GM12873 (cell line): ENCODE measurements around the gene NXN.

ENCODE experiments used
- TF ChIP-seq, protein P1 (sequence below): IDR thresholded peaks from 2 replicates; pipeline ENCODE4 v1.5.1; 2012; ENCODE audit warnings: low read depth, mild to moderate bottlenecking, moderate library complexity, low read length, control low read depth; ENCODE audit not compliant: insufficient read depth; ENCODE audit errors: missing control alignments

NXN gene

GRCh38 chr17:859061-859823 is 120.3 kb downstream of the NXN start:
- TF ChIP-seq, protein P1, sequence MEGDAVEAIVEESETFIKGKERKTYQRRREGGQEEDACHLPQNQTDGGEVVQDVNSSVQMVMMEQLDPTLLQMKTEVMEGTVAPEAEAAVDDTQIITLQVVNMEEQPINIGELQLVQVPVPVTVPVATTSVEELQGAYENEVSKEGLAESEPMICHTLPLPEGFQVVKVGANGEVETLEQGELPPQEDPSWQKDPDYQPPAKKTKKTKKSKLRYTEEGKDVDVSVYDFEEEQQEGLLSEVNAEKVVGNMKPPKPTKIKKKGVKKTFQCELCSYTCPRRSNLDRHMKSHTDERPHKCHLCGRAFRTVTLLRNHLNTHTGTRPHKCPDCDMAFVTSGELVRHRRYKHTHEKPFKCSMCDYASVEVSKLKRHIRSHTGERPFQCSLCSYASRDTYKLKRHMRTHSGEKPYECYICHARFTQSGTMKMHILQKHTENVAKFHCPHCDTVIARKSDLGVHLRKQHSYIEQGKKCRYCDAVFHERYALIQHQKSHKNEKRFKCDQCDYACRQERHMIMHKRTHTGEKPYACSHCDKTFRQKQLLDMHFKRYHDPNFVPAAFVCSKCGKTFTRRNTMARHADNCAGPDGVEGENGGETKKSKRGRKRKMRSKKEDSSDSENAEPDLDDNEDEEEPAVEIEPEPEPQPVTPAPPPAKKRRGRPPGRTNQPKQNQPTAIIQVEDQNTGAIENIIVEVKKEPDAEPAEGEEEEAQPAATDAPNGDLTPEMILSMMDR: no peak

DNA sequence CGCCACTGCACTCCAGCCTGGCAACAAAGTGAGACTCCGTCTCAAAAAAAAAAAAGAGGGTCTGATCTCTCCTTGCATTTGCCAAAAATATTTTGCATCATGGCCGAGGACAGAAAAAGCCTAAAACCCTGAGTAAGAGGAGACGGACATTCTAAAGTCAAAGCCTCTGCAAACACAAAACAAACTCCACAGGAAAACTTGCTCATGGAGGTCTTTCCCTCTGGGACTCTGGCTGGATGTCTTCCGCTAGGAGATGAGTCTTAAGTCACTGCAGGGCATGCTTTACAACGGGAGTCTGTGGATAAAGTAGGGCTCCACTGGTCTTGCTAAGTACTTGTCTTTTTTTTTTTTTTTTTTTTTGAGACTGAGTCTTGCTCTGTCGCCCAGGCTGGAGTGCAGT is 123.4 kb downstream of the NXN start:
- TF ChIP-seq, protein P1: no peak

DNA sequence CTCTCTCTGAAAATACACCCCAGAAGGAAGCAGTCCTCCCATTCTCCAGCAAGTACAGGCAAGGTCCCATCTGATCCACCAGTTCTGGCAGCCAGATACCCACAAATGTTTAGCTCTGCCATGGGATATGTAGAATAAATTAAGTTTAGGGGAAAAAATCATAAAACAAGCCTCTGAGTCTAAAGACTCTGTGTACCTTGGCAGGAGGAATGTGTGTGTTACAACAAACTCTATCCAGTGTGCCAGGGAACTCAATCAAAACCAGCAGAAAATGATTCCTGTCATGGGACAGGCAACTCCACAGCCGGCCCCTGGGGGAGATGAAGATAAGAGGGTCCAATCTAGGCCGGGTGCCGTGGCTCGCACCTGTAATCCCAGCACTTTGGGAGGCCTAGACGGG is 124.0 kb downstream of the NXN start:
- TF ChIP-seq, protein P1: no peak

DNA sequence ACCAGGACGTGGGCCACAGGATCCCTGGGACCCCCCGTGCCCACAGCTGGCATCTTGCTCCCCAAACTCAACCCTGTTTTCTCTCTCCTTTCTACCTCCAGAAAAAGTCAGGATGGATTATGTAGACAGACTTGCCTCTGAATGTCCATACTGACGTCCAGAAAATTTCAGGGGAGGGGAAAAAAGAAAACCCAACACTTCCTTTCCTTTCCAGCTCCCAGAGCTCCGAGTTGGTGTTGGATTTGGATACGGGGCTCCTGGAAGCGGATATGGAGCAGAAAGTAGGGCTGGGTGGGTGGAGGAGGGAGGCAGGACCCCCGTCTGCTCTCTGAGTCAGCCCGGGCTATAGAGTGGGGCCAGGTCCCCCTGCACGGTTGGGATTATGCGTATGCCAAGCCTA is 127.2 kb downstream of the NXN start:
- TF ChIP-seq, protein P1: no peak

GRCh38 chr17:851924-852323 is 127.7 kb downstream of the NXN start:
- TF ChIP-seq, protein P1: no peak

DNA sequence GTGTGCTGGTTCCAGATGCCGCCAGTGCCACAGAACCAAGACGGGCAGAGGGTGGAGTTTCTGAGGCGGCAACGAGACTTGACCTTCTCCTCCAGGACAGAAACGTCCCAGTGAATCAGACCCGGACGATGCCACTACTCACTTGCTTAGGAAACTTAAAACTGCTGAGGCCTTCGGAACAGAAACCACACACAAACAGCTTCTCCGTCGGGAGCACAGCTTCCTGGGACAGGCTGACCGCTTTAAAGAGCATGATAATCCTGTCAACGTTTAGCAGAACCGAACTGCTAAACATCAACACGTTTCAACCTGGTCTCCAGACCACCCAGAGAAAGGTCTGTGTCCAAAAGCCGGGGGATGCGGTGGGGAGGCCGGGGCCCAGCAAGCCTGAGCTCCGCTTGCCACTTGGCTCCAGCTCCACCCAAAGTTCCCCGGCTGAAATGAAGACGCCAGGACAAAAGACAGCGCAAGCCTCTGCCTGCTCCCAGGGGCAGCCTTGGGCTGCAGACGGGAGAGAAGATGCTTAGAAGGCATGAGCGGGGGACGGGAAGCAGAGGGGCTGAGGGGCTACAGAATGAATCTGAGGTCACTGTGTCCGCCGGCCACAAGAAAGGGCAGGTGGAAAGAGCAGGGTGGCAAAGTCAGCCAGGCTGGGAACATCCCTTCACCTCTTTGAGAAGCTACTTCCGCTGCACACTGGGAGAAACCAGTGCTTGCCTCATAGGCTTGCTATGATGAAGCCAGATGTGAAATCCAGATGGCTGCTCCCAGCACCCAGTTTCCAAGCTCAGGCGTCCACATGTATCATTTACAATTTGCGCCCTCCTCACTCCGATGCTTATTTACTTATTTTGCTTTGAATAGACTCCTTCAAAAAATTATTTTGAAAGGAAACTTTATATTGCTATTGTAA is 128.5 kb downstream of the NXN start:
- TF ChIP-seq, protein P1: no peak
